ENCODE results near the gene SGIP1. TPM values are rescaled to one million over a fixed set of nuclear protein-coding genes. Genes with fewer than 3 reads are reported as not detected.

SGIP1 gene
- total RNA-seq, 1 donor from 2014 or later, result 4.2 TPM

GRCh38 chr1:66652556-66652955 lies 118.6 kb downstream of the SGIP1 start:
- H3K27ac Mint-ChIP-seq, result peak overlapping the region; percentile 72
- H3K9me3 Mint-ChIP-seq, result no peaks in the 10 kb centered on the region
- H3K4me1 Mint-ChIP-seq, result peaks cover 9% of the 10 kb centered on the region
- no peaks in the 10 kb centered on the region for H3K79me2 ChIP-seq (ENCODE audit: low read depth)
- H2AFZ ChIP-seq (replicated peaks), result no peak overlapping the region
- no peaks in the 10 kb centered on the region for H3K9me3 ChIP-seq (ENCODE audit: low read depth)
- TF ChIP-seq CTCF (IDR thresholded peaks at IDR 0.05) (no peak), EZH2phosphoT487 (IDR thresholded peaks at IDR 0.05) (no peak), EZH2 (IDR thresholded peaks at IDR 0.05) (no peak)
- no peak overlapping the region for H3K27ac ChIP-seq
- H3K4me3 Mint-ChIP-seq, result no peak overlapping the region
- no peak for DNase-seq (ENCODE audit: low spot score)
- no peaks in the 10 kb centered on the region for H3K36me3 ChIP-seq
- no peaks in the 10 kb centered on the region for H4K20me1 ChIP-seq (ENCODE audit: low read depth)
- H3K9ac ChIP-seq, result no peak overlapping the region
- H3K27me3 Mint-ChIP-seq (ENCODE audit: insufficient read depth, low read depth), result no peaks in the 10 kb centered on the region
- no peaks in the 10 kb centered on the region for H3K36me3 Mint-ChIP-seq
- no peak overlapping the region for H3K4me3 ChIP-seq
- H3F3A ChIP-seq (ENCODE audit: low read depth), result no peaks in the 10 kb centered on the region
- no peak overlapping the region for H3K4me2 ChIP-seq
- no peaks in the 10 kb centered on the region for H3K27me3 ChIP-seq
- no peaks in the 10 kb centered on the region for H3K4me1 ChIP-seq

GRCh38 chr1:66654643-66655042 lies 120.7 kb downstream of the SGIP1 start:
- Mint-ChIP-seq H3K36me3 (no peaks in the 10 kb centered on the region), H3K9me3 (no peaks in the 10 kb centered on the region), H3K27ac (no peak overlapping the region), H3K4me1 (peaks cover 9% of the 10 kb centered on the region), H3K27me3 (ENCODE audit: insufficient read depth, low read depth) (no peaks in the 10 kb centered on the region), H3K4me3 (no peak overlapping the region)
- H3K4me3 ChIP-seq, result no peak overlapping the region
- no peaks in the 10 kb centered on the region for H3K27me3 ChIP-seq
- TF ChIP-seq EZH2phosphoT487 (IDR thresholded peaks at IDR 0.05) (no peak), EZH2 (IDR thresholded peaks at IDR 0.05) (no peak), CTCF (IDR thresholded peaks at IDR 0.05) (no peak)
- no peaks in the 10 kb centered on the region for H3K36me3 ChIP-seq
- H3K9me3 ChIP-seq (ENCODE audit: low read depth), result no peaks in the 10 kb centered on the region
- no peaks in the 10 kb centered on the region for H3K4me1 ChIP-seq
- no peaks in the 10 kb centered on the region for H3K79me2 ChIP-seq (ENCODE audit: low read depth)
- H2AFZ ChIP-seq (replicated peaks), result no peak overlapping the region
- no peak overlapping the region for H3K27ac ChIP-seq
- H3K9ac ChIP-seq, result no peak overlapping the region
- H3K4me2 ChIP-seq, result no peak overlapping the region
- no peak for DNase-seq (ENCODE audit: low spot score)
- H4K20me1 ChIP-seq (ENCODE audit: low read depth), result no peaks in the 10 kb centered on the region
- H3F3A ChIP-seq (ENCODE audit: low read depth), result no peaks in the 10 kb centered on the region

GRCh38 chr1:66671455-66671854 lies 137.5 kb downstream of the SGIP1 start:
- Mint-ChIP-seq H3K4me3 (no peak overlapping the region), H3K9me3 (no peaks in the 10 kb centered on the region), H3K27ac (no peak overlapping the region), H3K27me3 (ENCODE audit: insufficient read depth, low read depth) (peaks cover 2% of the 10 kb centered on the region), H3K36me3 (no peaks in the 10 kb centered on the region), H3K4me1 (no peaks in the 10 kb centered on the region)
- no peaks in the 10 kb centered on the region for H3K9me3 ChIP-seq (ENCODE audit: low read depth)
- H3K36me3 ChIP-seq, result no peaks in the 10 kb centered on the region
- no peaks in the 10 kb centered on the region for H3K27me3 ChIP-seq
- no peaks in the 10 kb centered on the region for H4K20me1 ChIP-seq (ENCODE audit: low read depth)
- no peak overlapping the region for H2AFZ ChIP-seq (replicated peaks)
- no peaks in the 10 kb centered on the region for H3F3A ChIP-seq (ENCODE audit: low read depth)
- H3K27ac ChIP-seq, result no peak overlapping the region
- H3K79me2 ChIP-seq (ENCODE audit: low read depth), result no peaks in the 10 kb centered on the region
- no peak overlapping the region for H3K9ac ChIP-seq
- no peak overlapping the region for H3K4me3 ChIP-seq
- TF ChIP-seq EZH2phosphoT487 (IDR thresholded peaks at IDR 0.05) (no peak), CTCF (IDR thresholded peaks at IDR 0.05) (no peak), EZH2 (IDR thresholded peaks at IDR 0.05) (no peak)
- no peaks in the 10 kb centered on the region for H3K4me1 ChIP-seq
- H3K4me2 ChIP-seq, result no peak overlapping the region
- DNase-seq (ENCODE audit: low spot score), result no peak

Data from neural progenitor cell (in vitro differentiated cells).